Measurements from ENCODE around the gene TRIM3.

The TRIM3 gene

DNA sequence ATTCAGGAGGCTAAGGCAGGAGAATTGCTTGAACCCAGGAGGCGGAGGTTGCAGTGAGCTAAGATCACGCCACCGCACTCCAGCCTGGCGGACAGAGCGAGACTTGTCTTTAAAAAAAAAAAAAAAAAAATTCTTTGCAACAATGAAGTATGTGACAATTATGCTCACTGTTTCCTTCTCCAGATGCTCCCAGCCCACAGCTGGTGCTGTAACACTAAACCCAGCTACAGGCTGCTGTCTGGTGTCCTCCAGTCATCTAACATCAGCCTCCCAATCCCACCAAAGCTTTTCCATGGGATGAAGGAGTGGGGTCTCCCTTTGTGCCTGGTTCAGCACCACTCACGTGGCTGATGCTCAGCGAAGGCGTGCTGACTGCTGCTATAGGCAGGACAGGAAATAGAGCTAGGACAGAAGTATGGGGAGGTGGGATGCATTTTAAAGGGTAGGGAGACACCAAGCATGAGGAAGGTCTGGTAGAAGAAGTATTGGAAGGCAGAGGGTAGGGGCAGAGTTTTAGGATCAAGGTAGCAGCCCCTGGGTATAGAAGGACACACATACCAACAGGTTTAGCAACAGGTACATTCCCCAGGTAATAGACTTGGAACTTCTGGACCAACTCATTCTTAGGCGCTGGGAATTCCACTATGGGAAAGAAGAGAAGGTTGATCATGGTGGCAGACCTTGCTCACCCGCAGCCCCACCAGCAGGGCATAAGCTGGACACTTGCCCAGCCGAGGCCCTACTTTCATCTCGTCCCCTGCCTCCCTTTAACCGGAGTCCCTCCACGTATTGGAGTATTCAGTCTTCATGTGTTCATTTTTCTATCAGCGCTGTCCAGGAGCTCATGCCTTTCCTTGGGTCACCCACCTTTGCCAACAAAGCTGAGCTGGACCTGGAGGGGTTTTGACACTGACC, 73.1 kb downstream of the TRIM3 start:
- DNase-seq = no peak

Data from suppressor macrophage treated with lipopolysaccharide for 1 hour (primary cell).